Fibroblast of lung (primary cell): Measurements from ENCODE around the gene KDM4E.
"Not testable (repeated sequence)": the region's sequence is repeated elsewhere in the genome, so short reads cannot be mapped to it uniquely, and the experiment has no call there.

Experiments used
- EZH2 ChIP-seq: IDR thresholded peaks from 2 replicates; pipeline ENCODE4 v1.5.1; 2012; ENCODE audit warnings: low read length, control low read depth, mild to moderate bottlenecking; ENCODE audit errors: missing control alignments
- TF ChIP-seq, protein P1 (sequence below), 2 donors: IDR thresholded peaks in 1 of 2; conservative IDR thresholded peaks in 1 of 2; 1 replicate in 1 of 2; 2 replicates in 1 of 2; pipeline ENCODE4 v1.5.1; 2011 to 2012; ENCODE audit warnings: low read length in 2 of 2, control low read depth in 1 of 2, inconsistent platforms in 1 of 2, low read depth in 1 of 2, mild to moderate bottlenecking in 1 of 2

DNA sequence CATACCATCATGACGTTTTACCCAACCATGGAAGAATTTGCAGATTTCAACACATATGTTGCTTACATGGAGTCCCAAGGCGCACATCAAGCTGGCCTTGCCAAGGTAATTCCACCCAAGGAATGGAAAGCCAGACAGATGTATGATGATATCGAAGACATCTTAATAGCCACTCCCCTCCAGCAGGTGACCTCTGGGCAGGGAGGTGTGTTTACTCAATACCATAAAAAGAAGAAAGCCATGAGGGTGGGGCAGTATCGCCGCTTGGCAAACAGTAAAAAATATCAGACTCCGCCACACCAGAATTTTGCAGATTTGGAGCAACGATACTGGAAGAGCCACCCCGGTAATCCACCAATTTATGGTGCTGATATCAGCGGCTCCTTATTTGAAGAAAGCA is 536 bp downstream of the KDM4E start:
- TF ChIP-seq, protein P1, sequence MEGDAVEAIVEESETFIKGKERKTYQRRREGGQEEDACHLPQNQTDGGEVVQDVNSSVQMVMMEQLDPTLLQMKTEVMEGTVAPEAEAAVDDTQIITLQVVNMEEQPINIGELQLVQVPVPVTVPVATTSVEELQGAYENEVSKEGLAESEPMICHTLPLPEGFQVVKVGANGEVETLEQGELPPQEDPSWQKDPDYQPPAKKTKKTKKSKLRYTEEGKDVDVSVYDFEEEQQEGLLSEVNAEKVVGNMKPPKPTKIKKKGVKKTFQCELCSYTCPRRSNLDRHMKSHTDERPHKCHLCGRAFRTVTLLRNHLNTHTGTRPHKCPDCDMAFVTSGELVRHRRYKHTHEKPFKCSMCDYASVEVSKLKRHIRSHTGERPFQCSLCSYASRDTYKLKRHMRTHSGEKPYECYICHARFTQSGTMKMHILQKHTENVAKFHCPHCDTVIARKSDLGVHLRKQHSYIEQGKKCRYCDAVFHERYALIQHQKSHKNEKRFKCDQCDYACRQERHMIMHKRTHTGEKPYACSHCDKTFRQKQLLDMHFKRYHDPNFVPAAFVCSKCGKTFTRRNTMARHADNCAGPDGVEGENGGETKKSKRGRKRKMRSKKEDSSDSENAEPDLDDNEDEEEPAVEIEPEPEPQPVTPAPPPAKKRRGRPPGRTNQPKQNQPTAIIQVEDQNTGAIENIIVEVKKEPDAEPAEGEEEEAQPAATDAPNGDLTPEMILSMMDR (conservative IDR thresholded peaks at IDR 0.05 in 1 of 2, IDR thresholded peaks at IDR 0.05 in 1 of 2; ENCODE audit: low read depth in 1 of 2, low read length in 2 of 2): not testable (repeated sequence)
- TF ChIP-seq EZH2: not testable (repeated sequence)
